ENCODE results near the gene RIN2. TPM values are rescaled to one million over a fixed set of nuclear protein-coding genes. Genes with fewer than 3 reads are reported as not detected.
"Not testable (repeated sequence)": the region's sequence is repeated elsewhere in the genome, so short reads cannot be mapped to it uniquely, and the experiment has no call there.

RIN2 gene
- polyA plus RNA-seq, 5 donors, result 26.5 to 45.5 (median 33.1) TPM

DNA sequence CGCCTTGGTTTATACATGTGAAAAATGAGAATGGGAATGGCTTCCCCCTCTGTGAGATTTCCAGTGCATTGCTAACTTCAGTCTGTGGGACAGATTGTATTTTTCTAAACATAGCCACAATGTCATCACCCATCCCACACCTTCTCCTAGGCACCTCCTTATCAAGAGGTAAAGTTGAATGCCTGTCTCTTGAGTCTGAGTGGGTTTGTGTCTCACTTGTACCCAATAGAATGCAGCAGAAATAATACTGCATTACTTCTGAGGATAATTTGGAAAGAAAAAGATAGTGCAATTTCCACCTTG is 27.9 kb downstream of the RIN2 start:
- no peak for DNase-seq

DNA sequence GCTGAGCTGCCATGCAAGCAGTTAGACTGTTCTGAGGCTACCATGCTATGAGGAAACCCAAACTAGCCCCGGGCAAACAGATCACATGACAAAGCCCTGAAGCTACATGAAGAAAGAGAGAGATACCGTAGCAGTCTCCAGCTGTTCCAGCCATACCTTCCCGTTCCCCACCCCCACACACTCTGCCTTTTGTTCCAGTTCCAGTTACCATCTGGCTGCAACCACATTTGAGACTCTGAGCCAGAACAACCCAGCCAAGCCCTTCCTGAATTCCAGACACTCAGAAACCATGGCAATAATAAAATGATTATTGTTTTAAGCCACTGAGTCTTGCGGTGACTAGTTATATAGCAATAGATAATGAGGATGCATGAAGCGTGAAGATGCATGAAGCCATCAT is 28.3 kb downstream of the RIN2 start:
- no peak for DNase-seq

DNA sequence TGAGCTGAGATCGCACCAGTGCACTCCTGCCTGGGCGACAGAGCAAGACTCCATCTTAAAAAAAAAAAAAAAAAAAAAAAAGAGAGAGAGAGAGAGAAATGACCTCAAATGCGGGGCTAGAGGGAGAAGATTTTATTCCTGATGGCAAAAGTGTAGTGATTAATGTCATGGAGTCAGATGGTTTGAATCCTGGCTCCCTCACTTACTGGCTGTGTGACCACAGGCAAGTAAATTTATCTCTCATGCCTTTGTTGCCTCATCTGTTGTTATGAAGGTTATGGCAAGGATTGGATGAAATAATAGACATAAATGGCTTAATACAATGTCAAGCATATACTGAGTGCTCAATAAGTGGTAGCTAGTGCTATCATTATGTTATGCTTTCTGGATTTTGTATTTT is 29.3 kb downstream of the RIN2 start:
- no peak for DNase-seq

DNA sequence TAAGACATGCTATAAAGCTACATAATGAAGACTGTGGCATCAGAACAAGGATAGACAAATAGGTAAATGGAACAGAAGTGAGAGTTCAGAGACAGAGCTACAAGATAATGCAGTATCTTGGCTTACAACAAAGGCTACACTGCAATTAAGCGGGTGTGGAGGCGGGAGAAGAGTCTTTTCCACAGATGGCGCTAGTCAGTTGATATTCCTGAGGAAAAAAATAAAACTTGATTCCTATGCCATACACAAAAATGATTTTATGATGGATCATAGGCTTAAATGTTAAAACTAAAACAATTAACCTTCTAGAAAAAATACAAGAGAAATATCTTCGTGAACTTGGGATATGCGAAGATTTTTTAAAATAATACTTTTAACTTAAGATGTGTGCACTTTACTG is 31.0 kb downstream of the RIN2 start:
- no peak for DNase-seq

DNA sequence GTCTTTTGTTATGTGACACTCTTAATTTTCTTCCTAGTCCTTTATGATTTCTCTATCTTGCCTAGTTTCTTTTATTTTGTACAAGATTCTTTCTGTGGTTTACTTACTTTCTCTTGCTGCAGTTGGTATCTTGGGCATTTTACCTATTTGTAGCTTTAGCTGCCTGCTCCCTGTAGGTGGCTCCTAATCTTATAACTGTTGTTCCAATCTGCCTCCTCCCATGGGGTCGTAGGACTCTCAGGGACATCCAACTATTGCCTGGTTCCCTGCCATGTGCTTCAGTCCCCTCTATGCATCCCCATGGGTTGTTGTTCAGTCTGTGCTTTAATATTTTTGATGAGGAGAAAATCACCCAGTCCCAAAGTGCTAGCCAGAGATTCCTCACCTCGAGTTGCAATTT is 31.4 kb downstream of the RIN2 start:
- no peak for DNase-seq

DNA sequence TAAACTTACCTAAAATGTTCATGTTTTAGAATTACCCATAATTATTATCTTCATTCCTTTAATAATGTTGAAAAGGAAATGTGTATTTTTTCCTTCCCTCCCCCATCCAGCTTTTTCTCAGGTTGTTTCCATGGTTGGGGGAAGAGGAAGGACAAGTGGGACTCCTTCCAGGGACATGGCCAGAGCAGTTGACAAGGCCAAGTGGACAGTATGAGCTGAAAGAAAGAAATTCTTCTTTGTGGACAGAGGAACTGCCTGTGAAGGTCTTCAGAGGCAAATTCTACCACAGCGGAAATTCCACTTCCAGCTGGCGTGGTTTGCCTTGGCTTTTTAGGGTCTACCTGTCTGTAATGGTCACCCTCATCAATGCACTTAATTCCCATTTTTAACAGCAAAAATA is 33.8 kb downstream of the RIN2 start:
- DNase-seq, result no peak

DNA sequence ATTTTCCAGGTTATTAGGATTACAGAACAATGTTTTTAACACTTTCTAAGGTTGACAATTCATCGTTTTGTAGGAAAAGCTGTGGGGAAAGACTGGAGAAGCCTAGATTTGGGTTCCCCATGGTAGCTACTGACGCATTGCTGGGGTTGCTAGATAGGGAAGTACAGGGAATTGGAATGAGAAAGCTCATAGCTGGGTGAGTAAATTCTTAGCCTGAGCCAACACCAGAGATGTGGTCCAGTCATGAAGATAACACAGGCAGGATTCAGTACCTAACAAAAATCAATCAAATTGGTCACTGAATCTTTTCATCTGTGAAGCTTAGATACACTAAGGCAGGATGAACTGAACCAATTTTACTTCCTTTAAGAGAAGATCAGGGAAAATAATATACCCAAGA is 35.7 kb downstream of the RIN2 start:
- DNase-seq, result no peak

DNA sequence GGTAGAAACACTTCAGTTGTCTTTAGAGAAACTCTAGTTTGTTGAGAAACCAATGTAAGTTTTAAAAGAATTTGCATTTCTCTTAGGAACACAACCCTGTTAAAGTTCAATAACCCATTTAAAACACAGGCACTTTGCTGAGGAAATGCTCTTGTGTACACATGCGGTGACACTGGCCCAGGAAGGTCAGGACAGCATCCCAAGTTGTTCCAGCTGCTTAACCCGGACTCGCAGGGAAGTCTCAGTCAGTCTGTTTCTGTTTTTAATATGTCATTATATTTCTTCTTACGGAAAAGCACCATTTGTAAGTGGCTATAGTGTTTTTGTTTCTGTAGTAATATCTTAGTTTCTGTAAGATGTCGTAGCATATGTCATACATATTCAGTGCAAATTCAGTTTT is 36.9 kb downstream of the RIN2 start:
- no peak for DNase-seq

DNA sequence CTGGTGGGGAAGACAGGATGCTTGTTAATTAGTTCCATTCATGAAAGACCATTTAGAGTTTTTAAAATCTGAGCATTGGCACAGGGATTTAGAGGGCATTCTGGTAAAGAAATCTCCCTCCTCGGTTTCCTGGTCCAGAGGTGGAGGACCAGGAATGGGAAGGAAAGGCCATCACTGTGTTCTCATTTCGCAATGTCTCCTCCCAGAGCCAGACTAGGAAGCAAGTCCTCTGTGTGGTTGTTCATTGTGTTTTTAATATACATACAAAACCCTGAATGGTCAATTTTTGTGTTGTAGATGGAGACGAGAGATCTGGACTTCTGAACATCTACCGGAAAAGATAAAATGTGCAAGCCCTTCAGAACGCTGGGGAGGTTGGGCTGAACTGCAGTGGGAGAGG is 41.3 kb downstream of the RIN2 start:
- DNase-seq, result no peak

DNA sequence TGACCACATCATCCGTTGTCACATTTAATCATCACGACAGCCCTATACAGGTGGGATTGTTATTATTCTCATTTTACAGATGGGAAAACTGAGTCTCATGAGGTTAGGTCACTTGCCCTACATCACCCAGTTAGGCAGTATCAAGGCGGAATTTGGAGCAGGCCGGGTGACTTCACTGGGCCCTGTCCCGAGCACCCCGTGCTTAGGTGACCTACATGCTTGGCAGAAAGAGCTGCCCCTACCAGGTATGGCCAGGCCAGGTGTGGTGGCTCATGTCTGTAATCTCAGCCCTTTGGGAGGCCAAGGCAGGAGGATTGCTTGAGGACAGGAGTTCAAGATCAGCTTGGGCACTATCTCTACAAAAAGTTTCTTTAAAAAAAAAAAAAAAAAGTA is 44.0 kb downstream of the RIN2 start:
- DNase-seq, result no peak

DNA sequence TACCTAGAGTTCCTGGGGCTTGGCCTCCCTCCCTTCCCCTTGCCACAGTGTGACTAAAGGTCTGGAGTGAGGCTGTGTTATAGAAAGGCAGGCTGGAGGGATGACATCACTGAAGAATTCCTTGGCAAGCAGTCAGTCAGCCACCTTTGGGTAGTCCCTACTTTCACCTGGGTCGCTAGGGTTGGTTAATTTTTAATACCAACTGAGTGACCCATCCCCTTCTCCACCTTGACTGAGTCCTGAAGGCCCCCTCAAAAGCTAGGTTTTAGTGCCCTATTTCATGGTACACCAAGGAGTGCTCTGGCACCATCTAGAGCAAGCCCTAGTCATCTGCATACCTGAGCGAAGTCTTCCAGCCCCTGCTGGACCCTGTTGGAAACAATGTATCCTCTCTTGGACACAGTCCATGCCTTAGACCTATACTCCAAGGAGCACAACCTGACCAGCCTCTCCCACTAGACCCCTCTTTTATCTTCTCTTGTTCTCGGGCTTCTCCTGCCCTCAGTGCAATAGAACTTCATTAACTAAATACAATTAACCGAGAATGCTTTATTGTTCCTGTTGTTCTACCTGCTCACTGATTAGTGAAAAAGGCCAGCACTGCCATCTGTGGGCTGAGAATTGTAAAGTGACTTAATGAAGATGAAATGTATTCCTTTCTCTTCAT is 44.6 kb downstream of the RIN2 start:
- DNase-seq, result no peak

DNA sequence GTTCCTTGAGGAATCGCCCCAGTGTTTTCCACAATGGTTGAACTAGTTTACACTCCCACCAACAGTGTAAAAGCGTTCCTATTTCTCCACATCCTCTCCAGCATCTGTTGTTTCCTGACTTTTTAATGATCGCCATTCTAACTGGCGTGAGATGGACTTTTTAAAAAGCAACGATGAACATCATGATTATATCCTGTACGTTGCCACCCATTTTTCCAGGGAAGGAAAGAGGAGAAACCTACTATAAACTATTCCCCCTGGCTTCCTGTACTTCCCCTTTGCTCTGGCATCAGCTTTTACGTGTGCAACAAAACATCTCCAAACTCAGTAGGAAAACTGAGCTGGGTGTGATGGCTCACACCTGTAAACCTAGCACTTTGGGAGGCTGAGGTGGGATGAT is 48.2 kb downstream of the RIN2 start:
- DNase-seq, result not testable (repeated sequence)

DNA sequence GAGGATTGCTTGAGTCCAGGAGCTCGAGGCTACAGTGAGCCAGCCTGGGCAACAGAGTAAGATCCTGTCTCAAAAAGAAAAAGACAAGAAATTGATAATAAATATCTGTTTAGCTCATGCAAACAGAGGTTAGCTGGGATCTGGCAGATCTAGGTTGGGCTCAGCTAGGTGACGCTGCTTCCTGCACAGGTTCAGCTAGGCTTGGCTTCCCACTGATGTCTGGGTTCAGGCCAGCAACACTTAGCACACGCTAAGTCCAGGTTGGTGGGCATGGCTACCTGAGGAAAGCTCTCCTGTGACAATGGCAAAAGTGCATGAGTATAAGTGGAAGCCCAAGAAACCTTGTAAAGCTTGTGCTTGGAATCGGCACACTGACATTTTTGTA is 48.7 kb downstream of the RIN2 start:
- DNase-seq, result no peak

DNA sequence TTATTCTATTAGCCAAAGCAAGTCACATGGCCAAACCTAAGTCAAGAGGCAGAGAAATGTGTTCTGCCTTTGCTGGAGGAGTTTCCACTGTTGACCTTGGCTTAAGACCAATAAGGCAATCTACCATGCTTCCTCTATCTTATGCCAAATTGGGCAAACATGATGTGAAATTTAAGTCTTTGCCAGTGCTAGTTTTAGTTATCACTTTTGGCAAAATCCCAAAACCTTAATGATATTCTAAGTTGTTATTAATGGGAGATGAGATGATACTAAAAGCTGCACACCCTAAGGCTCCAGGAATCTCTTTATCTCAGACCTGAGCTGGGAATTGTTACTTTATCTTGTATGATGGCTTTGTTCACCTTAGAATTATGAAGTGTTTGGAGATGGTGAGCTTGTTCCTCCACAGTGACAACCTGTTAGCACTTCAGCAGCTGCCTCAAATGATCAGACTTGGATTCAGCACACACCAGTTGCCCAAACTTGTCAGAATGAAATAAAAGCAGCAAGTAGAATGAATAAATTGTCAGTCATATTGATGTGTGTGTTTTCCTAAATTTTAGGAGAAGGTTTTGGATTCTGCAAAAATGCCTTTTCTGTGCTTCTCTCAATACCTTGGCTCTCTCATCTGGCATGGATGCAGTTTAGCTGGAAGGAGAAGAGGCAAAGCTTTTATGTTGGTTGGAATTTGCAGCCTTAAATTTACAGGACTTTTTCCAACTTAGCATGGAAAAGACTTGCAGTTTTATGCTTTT is 49.3 kb downstream of the RIN2 start:
- peak in 1 of 2 donors; percentile 16 for DNase-seq

All from right lung (tissue), 5 donors.